GM12878 (cell line): ENCODE data around the gene PALLD.

ENCODE experiments used
- CREB1 ChIP-seq: IDR thresholded peaks from 2 replicates; pipeline ENCODE4 v1.6.1; 2012; ENCODE audit warnings: low read depth, mild to moderate bottlenecking, inconsistent platforms
- POLR2A ChIP-seq: IDR thresholded peaks from 2 replicates; pipeline ENCODE4 v1.6.1; 2011; ENCODE audit warnings: low read depth, mild to moderate bottlenecking, low read length
- POLR2AphosphoS5 ChIP-seq: IDR thresholded peaks from 2 replicates; pipeline ENCODE4 v1.6.1; 2011; ENCODE audit warnings: mild to moderate bottlenecking, low read length, inconsistent platforms
- SMARCA5 ChIP-seq: fragments of 450-650 bp; IDR thresholded peaks from 2 replicates; pipeline ENCODE4 v1.6.1; 2017; ENCODE audit warnings: mild to moderate bottlenecking
- ZNF592 ChIP-seq: fragments of 450-650 bp; IDR thresholded peaks from 2 replicates; pipeline ENCODE4 v1.6.1; 2017; ENCODE audit warnings: mild to moderate bottlenecking, moderate library complexity
- TF ChIP-seq, protein P1 (sequence below): fragments of 450-650 bp; IDR thresholded peaks from 2 replicates; pipeline ENCODE4 v1.6.1; 2017; ENCODE audit warnings: mild to moderate bottlenecking
- TF ChIP-seq, protein P2 (sequence below), 3 experiments: IDR thresholded peaks in 2 of 3; conservative IDR thresholded peaks in 1 of 3; 2 replicates each; pipeline ENCODE4 v1.5.1; 2011; ENCODE audit warnings: low read depth in 3 of 3, low read length in 3 of 3, mild to moderate bottlenecking in 3 of 3, control low read depth in 2 of 3, moderate library complexity in 2 of 3, inconsistent platforms in 1 of 3, mixed read lengths in 1 of 3; ENCODE audit not compliant: control insufficient read depth in 2 of 3, insufficient read depth in 1 of 3; ENCODE audit errors: extremely low read depth in 1 of 3

DNA sequence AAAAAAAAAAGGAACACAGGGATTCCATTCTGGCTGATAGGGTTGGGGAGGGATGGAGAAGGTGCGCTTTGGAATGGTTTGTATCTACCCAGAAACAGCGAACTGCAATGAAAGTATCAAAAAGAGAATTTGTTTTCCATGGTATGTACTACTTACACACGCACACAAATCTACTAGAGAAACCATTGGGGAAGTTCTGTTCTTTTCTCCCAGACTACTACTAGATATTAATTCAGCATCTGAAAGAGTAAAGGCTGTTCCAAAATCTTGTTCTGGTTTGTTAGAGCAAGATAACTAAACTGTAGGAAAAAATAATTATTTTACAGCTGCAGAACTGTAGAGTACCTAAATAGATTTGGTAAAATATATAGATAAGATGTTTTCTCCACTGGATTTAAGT is 394.8 kb downstream of the PALLD start:
- TF ChIP-seq POLR2AphosphoS5, result no peak
- TF ChIP-seq, protein P1, sequence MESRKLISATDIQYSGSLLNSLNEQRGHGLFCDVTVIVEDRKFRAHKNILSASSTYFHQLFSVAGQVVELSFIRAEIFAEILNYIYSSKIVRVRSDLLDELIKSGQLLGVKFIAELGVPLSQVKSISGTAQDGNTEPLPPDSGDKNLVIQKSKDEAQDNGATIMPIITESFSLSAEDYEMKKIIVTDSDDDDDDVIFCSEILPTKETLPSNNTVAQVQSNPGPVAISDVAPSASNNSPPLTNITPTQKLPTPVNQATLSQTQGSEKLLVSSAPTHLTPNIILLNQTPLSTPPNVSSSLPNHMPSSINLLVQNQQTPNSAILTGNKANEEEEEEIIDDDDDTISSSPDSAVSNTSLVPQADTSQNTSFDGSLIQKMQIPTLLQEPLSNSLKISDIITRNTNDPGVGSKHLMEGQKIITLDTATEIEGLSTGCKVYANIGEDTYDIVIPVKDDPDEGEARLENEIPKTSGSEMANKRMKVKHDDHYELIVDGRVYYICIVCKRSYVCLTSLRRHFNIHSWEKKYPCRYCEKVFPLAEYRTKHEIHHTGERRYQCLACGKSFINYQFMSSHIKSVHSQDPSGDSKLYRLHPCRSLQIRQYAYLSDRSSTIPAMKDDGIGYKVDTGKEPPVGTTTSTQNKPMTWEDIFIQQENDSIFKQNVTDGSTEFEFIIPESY, result no peak
- TF ChIP-seq, protein P2, sequence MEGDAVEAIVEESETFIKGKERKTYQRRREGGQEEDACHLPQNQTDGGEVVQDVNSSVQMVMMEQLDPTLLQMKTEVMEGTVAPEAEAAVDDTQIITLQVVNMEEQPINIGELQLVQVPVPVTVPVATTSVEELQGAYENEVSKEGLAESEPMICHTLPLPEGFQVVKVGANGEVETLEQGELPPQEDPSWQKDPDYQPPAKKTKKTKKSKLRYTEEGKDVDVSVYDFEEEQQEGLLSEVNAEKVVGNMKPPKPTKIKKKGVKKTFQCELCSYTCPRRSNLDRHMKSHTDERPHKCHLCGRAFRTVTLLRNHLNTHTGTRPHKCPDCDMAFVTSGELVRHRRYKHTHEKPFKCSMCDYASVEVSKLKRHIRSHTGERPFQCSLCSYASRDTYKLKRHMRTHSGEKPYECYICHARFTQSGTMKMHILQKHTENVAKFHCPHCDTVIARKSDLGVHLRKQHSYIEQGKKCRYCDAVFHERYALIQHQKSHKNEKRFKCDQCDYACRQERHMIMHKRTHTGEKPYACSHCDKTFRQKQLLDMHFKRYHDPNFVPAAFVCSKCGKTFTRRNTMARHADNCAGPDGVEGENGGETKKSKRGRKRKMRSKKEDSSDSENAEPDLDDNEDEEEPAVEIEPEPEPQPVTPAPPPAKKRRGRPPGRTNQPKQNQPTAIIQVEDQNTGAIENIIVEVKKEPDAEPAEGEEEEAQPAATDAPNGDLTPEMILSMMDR (IDR thresholded peaks at IDR 0.05 in 2 of 3, conservative IDR thresholded peaks at IDR 0.05 in 1 of 3; ENCODE audit: control insufficient read depth in 2 of 3, extremely low read depth in 1 of 3, insufficient read depth in 1 of 3, low read depth in 3 of 3, low read length in 3 of 3), result no peak
- TF ChIP-seq CREB1, result no peak
- TF ChIP-seq SMARCA5, result no peak
- no peak for TF ChIP-seq POLR2A
- no peak for TF ChIP-seq ZNF592
